Neuronal stem cell (in vitro differentiated cells): ENCODE data around the gene KRT3.
A peak's percentile ranks its signal among the peaks of the same experiment; 100 is the strongest.

ENCODE experiments used
- DNase-seq: peaks from one replicate; pipeline ENCODE4 v3.0.0-alpha.2; 2013; ENCODE audit warnings: low spot score
- H2AFZ ChIP-seq: one replicate; pipeline ENCODE4 v1.6.1; 2013; ENCODE audit warnings: mild to moderate bottlenecking, low read length, inconsistent platforms
- H2AK5ac ChIP-seq: 2 replicates; pipeline ENCODE4 v1.6.1; 2013; ENCODE audit warnings: low read depth, mild to moderate bottlenecking, inconsistent platforms, low read length, moderate library complexity, mixed read lengths
- H2BK120ac ChIP-seq: 2 replicates; pipeline ENCODE4 v1.6.1; 2013; ENCODE audit warnings: low read depth, mild to moderate bottlenecking, inconsistent platforms, low read length, moderate library complexity, mixed read lengths
- H2BK12ac ChIP-seq: one replicate; pipeline ENCODE4 v1.6.1; 2013; ENCODE audit warnings: low read length, inconsistent platforms
- H2BK15ac ChIP-seq: 2 replicates; pipeline ENCODE4 v1.6.1; 2013; ENCODE audit warnings: mild to moderate bottlenecking, low read length, inconsistent platforms, mixed read lengths
- H2BK5ac ChIP-seq: one replicate; pipeline ENCODE4 v1.6.1; 2013; ENCODE audit warnings: inconsistent platforms, mild to moderate bottlenecking, low read length, moderate library complexity
- H3K14ac ChIP-seq: one replicate; pipeline ENCODE4 v1.6.1; 2013; ENCODE audit warnings: low read length, inconsistent platforms
- H3K18ac ChIP-seq: 2 replicates; pipeline ENCODE4 v1.6.1; 2013; ENCODE audit warnings: low read length, inconsistent platforms
- H3K23ac ChIP-seq: 2 replicates; pipeline ENCODE4 v1.6.1; 2013; ENCODE audit warnings: low read depth, mild to moderate bottlenecking, mixed read lengths, low read length, inconsistent platforms; ENCODE audit not compliant: poor library complexity
- H3K27ac ChIP-seq: replicated peaks from 3 replicates; pipeline ENCODE4 v1.5.1; 2013; ENCODE audit warnings: low read length, inconsistent platforms
- H3K27me3 ChIP-seq, 3 experiments: 2 replicates each; pipeline ENCODE4 v1.6.1; 2013; ENCODE audit warnings: low read length in 3 of 3, mild to moderate bottlenecking in 2 of 3, inconsistent platforms in 1 of 3, low read depth in 1 of 3, mixed read lengths in 1 of 3, moderate library complexity in 1 of 3; ENCODE audit not compliant: control insufficient read depth in 3 of 3, insufficient read depth in 3 of 3
- H3K36me3 ChIP-seq, 2 donors: replicated peaks in 1 of 2; 2 replicates each; pipeline ENCODE4 v1.6.1; 2013; ENCODE audit warnings: low read length in 2 of 2; ENCODE audit not compliant: control insufficient read depth in 2 of 2, insufficient read depth in 2 of 2
- H3K4ac ChIP-seq: 2 replicates; pipeline ENCODE4 v1.6.1; 2013; ENCODE audit warnings: inconsistent platforms, mild to moderate bottlenecking, low read length, moderate library complexity
- H3K4me1 ChIP-seq, 2 donors: 1 replicate in 1 of 2; 2 replicates in 1 of 2; pipeline ENCODE4 v1.6.1; 2013; ENCODE audit warnings: low read length in 2 of 2, low read depth in 1 of 2; ENCODE audit not compliant: control insufficient read depth in 2 of 2, insufficient read depth in 1 of 2
- H3K4me2 ChIP-seq: one replicate; pipeline ENCODE4 v1.6.1; 2013; ENCODE audit warnings: mild to moderate bottlenecking, low read length, inconsistent platforms; ENCODE audit not compliant: insufficient read depth, poor library complexity, severe bottlenecking
- H3K4me3 ChIP-seq, 2 donors: 2 replicates each; pipeline ENCODE4 v1.5.1; 2013; ENCODE audit warnings: low read length in 2 of 2, mild to moderate bottlenecking in 2 of 2, inconsistent platforms in 1 of 2, moderate library complexity in 1 of 2
- H3K79me1 ChIP-seq: one replicate; pipeline ENCODE4 v1.6.1; 2013; ENCODE audit warnings: low read depth, mild to moderate bottlenecking, inconsistent platforms, low read length, moderate library complexity
- H3K9ac ChIP-seq: one replicate; pipeline ENCODE4 v1.6.1; 2013; ENCODE audit warnings: mild to moderate bottlenecking, low read depth, low read length, inconsistent platforms; ENCODE audit not compliant: poor library complexity
- H3K9me3 ChIP-seq, 2 donors: replicated peaks in 1 of 2; 2 replicates each; pipeline versions ENCODE3 to v1.6.1; 2013; ENCODE audit warnings: low read length in 2 of 2, mild to moderate bottlenecking in 2 of 2, inconsistent platforms in 1 of 2, low read depth in 1 of 2, mixed read lengths in 1 of 2, moderate library complexity in 1 of 2; ENCODE audit not compliant: control insufficient read depth in 2 of 2, insufficient read depth in 1 of 2
- H4K8ac ChIP-seq: one replicate; pipeline ENCODE4 v1.6.1; 2013; ENCODE audit warnings: low read depth, mild to moderate bottlenecking, inconsistent platforms, low read length, moderate library complexity
- H4K91ac ChIP-seq: one replicate; pipeline ENCODE4 v1.6.1; 2013; ENCODE audit warnings: low read length, low read depth, mild to moderate bottlenecking, inconsistent platforms; ENCODE audit not compliant: poor library complexity
- WGBS, 2 donors: extraction: QIAGEN DNeasy Blood & Tissue Kit; methylation state at CpG; one replicate each; pipeline ENCODE4 v1.1.7; 2013; ENCODE audit warnings: missing lambda C conversion rate in 2 of 2, mixed read lengths in 1 of 2; ENCODE audit not compliant: insufficient read length in 2 of 2, insufficient replicate concordance in 1 of 2; ENCODE audit errors: extremely low coverage in 2 of 2; 5-methylcytosine and 5-hydroxymethylcytosine counted together

KRT3 gene

DNA sequence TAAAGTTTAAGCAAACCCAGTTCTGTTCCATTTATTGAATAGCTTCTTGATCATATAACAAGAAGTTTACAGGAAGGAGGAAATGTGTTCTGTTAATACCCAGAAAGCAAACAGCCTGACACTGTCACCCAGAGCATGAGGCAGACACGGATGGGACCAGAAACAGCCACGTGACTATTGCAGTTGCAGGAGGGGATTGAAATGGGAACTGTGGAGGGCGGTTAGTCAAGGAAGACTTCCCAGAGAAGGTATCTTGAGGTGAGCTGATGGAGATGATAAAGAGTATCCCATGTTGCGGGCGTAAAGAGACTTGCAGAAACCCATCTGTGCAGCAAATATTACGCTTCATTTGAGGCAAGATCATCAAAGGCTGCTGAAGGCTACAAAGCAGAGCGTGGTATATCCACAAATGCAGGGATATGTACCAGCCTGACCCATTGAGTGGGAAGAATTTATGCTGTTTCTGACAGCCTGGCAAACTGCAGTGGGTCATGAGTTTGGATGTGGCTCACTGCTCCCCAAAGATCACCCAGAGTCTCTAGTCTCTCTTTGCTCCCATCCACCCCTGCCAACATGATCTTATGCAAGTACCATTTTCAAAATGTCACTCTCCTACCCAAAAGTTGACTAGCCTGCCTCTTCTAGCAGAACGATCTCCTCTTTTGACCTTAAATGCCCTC is 39.5 kb downstream of the KRT3 start:
- Histone ChIP-seq H3K4me2 (no peak overlapping the region), H3K23ac (no peak overlapping the region), H3K79me1 (no peaks in the 10 kb centered on the region), H3K4ac (no peak overlapping the region), H2BK5ac (no peak overlapping the region), H2BK15ac (no peak overlapping the region), H3K14ac (no peak overlapping the region), H3K27me3 (no peaks in the 10 kb centered on the region), H3K4me3 (no peak overlapping the region), H2AK5ac (no peak overlapping the region), H4K91ac (no peak overlapping the region), H2BK12ac (no peak overlapping the region), H3K36me3 (no peaks in the 10 kb centered on the region), H3K9ac (no peak overlapping the region), H3K18ac (no peak overlapping the region), H3K27ac (no peak overlapping the region), H2BK120ac (no peak overlapping the region), H4K8ac (no peak overlapping the region), H2AFZ (no peak overlapping the region), H3K4me1 (no peaks in the 10 kb centered on the region), H3K9me3 (peaks cover 0 to 5% of the 10 kb centered on the region in 2 donors)
- no peak for DNase-seq
- whole genome bisulfite sequencing, 2 donors = no CpG with 5 or more reads among the region's 8 CpGs

DNA sequence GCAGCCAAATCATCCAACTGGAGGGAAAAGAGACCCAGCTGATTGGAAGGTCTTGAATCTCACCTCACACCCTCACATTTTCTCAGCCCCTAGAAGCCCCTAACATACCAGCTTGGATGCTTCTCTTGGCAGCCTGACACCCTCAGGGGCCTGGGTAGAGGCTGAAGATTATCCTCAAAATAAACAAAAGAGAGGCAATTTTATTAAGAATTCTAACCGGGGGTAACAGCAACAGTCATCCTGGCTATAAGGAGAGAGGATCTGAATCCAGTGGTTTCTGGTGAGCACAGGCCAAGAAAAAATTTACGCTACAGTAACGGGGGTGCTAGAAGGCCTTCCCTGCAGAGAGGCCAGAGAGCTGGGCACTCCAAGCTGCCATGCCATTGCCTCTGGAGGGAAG is 40.4 kb downstream of the KRT3 start:
- no peak overlapping the region for H2BK15ac ChIP-seq
- no peak overlapping the region for H4K91ac ChIP-seq
- no peak for DNase-seq
- H3K4me3 ChIP-seq = no peak overlapping the region
- no peaks in the 10 kb centered on the region for H3K4me1 ChIP-seq
- H4K8ac ChIP-seq = no peak overlapping the region
- H2AK5ac ChIP-seq = no peak overlapping the region
- H2BK5ac ChIP-seq = no peak overlapping the region
- no peak overlapping the region for H3K14ac ChIP-seq
- no peak overlapping the region for H2BK12ac ChIP-seq
- H3K27ac ChIP-seq = no peak overlapping the region
- H3K9ac ChIP-seq = no peak overlapping the region
- H3K9me3 ChIP-seq = peaks cover 0 to 4% of the 10 kb centered on the region in 2 donors
- H3K36me3 ChIP-seq = no peaks in the 10 kb centered on the region
- H3K79me1 ChIP-seq = no peaks in the 10 kb centered on the region
- H3K18ac ChIP-seq = no peak overlapping the region
- H3K4ac ChIP-seq = no peak overlapping the region
- H2BK120ac ChIP-seq = no peak overlapping the region
- no peak overlapping the region for H2AFZ ChIP-seq
- WGBS, 2 donors = no CpG with 5 or more reads among the region's 3 CpGs
- no peaks in the 10 kb centered on the region for H3K27me3 ChIP-seq
- H3K4me2 ChIP-seq = no peak overlapping the region
- H3K23ac ChIP-seq = no peak overlapping the region

DNA sequence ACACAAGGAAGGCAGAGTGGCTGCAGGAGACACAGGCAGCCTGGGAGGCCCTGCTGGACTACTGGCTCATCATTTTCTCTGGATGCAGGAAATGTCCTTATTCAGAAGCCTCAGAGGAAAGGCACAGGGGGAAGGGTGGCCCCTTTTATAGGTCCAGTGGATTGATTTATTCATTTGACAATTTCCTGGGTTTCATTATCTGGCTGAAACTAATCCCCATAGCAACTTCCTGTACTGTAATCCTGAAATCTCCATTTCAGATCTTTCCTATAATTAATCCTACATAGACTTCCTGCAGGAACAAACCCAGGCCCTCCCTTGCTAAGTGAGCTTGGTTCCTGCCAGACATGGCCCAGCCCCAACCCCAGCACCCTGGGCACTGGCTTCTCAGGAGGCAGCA is 41.8 kb downstream of the KRT3 start:
- Histone ChIP-seq H2AK5ac (no peak overlapping the region), H3K9me3 (peaks cover 0 to 2% of the 10 kb centered on the region in 2 donors), H3K18ac (no peak overlapping the region), H3K4me3 (peak overlapping the region in 1 of 2 donors; percentile 36), H2BK12ac (no peak overlapping the region), H3K27me3 (no peaks in the 10 kb centered on the region), H3K14ac (no peak overlapping the region), H2BK15ac (no peak overlapping the region), H4K8ac (no peak overlapping the region), H3K36me3 (no peaks in the 10 kb centered on the region), H3K4me2 (no peak overlapping the region), H4K91ac (no peak overlapping the region), H3K23ac (no peak overlapping the region), H3K79me1 (no peaks in the 10 kb centered on the region), H2AFZ (no peak overlapping the region), H2BK120ac (no peak overlapping the region), H3K27ac (no peak overlapping the region), H2BK5ac (no peak overlapping the region), H3K4ac (no peak overlapping the region), H3K4me1 (no peaks in the 10 kb centered on the region), H3K9ac (no peak overlapping the region)
- no peak for DNase-seq

DNA sequence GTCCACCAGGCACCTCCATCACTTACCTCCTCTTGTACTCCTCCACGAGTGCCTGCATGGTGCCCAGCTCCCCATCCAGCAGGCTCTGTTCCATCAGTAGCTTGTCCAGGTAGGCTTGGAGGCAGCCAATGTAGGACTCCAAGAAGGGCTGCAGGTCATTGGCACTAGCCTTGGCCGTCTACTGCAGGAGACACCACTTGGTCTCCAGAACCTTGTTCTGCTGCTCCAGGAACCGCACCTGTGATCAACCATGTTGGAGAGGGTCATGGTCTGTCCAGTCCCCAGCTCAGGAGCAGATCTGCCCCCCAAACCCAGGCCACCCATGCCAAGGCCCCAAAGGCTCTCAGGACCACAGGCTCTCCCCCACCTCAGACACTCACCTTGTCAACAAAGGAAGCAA is 42.6 kb downstream of the KRT3 start:
- H3K27ac ChIP-seq = no peak overlapping the region
- no peak for DNase-seq
- no peak overlapping the region for H3K4me2 ChIP-seq
- H2BK5ac ChIP-seq = no peak overlapping the region
- H3K27me3 ChIP-seq = no peaks in the 10 kb centered on the region
- H2AK5ac ChIP-seq = no peak overlapping the region
- H2BK12ac ChIP-seq = no peak overlapping the region
- H4K91ac ChIP-seq = no peak overlapping the region
- no CpG with 5 or more reads among the region's 3 CpGs for WGBS, 2 donors
- no peak overlapping the region for H3K14ac ChIP-seq
- no peaks in the 10 kb centered on the region for H3K36me3 ChIP-seq
- H2BK120ac ChIP-seq = no peak overlapping the region
- no peak overlapping the region for H4K8ac ChIP-seq
- H2BK15ac ChIP-seq = no peak overlapping the region
- H3K23ac ChIP-seq = no peak overlapping the region
- H3K9me3 ChIP-seq = peaks cover 0 to 2% of the 10 kb centered on the region in 2 donors
- H3K4ac ChIP-seq = no peak overlapping the region
- no peak overlapping the region for H3K18ac ChIP-seq
- no peak overlapping the region for H3K4me3 ChIP-seq
- no peaks in the 10 kb centered on the region for H3K4me1 ChIP-seq
- no peaks in the 10 kb centered on the region for H3K79me1 ChIP-seq
- H2AFZ ChIP-seq = no peak overlapping the region
- no peak overlapping the region for H3K9ac ChIP-seq
